Measurements from ENCODE around the gene RUSC1.

Gene RUSC1

GRCh38 chr1:155308493-155309422 is 11.9 kb upstream of the RUSC1 start, which contains the start of gene FDPS:
Gene FDPS, plus strand, starts transcription at chr1:155308866. Its CDS starts 924 bp downstream, at chr1:155309790.
- DNase-seq, result peak; percentile 90
- H3K27me3 Mint-ChIP-seq (ENCODE audit: low read depth, poor library complexity), result peaks cover 6% of the 10 kb centered on the region

GRCh38 chr1:155309423-155310021 is 11.2 kb upstream of the RUSC1 start:
- no peak for TF ChIP-seq CTCF (IDR thresholded peaks at IDR 0.05)
- DNase-seq, result no peak
- Mint-ChIP-seq H3K27ac (peak overlapping the region; percentile 99), H3K9me3 (no peaks in the 10 kb centered on the region), H3K4me3 (peak overlapping the region; percentile 98), H3K27me3 (ENCODE audit: low read depth, poor library complexity) (peaks cover 6% of the 10 kb centered on the region), H3K36me3 (ENCODE audit: low read depth) (peaks cover 36% of the 10 kb centered on the region), H3K4me1 (peaks cover 45% of the 10 kb centered on the region)

More at GRCh38 chr1:155308493-155309422, 11.9 kb upstream of the RUSC1 start, which contains the start of gene FDPS:
- no peak for TF ChIP-seq CTCF (IDR thresholded peaks at IDR 0.05)
- H3K4me3 Mint-ChIP-seq, result peak within 1 kb of the TSS; percentile 98
- H3K36me3 Mint-ChIP-seq (ENCODE audit: low read depth), result peaks cover 36% of the 10 kb centered on the region
- H3K27ac Mint-ChIP-seq, result peak within 1 kb of the TSS; percentile 99
- no peaks in the 10 kb centered on the region for H3K9me3 Mint-ChIP-seq
- peaks cover 45% of the 10 kb centered on the region for H3K4me1 Mint-ChIP-seq

- Mint-ChIP-seq H3K4me3 (no peak overlapping the region), H3K4me1 (peaks cover 35% of the 10 kb centered on the region), H3K27me3 (ENCODE audit: low read depth, poor library complexity) (peaks cover 4% of the 10 kb centered on the region), H3K27ac (peak overlapping the region; percentile 18), H3K36me3 (ENCODE audit: low read depth) (peaks cover 43% of the 10 kb centered on the region), H3K9me3 (no peaks in the 10 kb centered on the region)
- TF ChIP-seq CTCF (IDR thresholded peaks at IDR 0.05), result no peak
- DNase-seq, result no peak
Observed at GRCh38 chr1:155313261-155313660, 7.4 kb upstream of the RUSC1 start.

GRCh38 chr1:155316922-155317321 is 3.8 kb upstream of the RUSC1 start:
- no peak overlapping the region for H3K4me3 Mint-ChIP-seq
- H3K36me3 Mint-ChIP-seq (ENCODE audit: low read depth), result peaks cover 38% of the 10 kb centered on the region
- H3K9me3 Mint-ChIP-seq, result no peaks in the 10 kb centered on the region
- no peak for DNase-seq
- H3K27ac Mint-ChIP-seq, result peak overlapping the region; percentile 66
- TF ChIP-seq CTCF (IDR thresholded peaks at IDR 0.05), result no peak
- H3K27me3 Mint-ChIP-seq (ENCODE audit: low read depth, poor library complexity), result peaks cover 8% of the 10 kb centered on the region
- H3K4me1 Mint-ChIP-seq, result peaks cover 37% of the 10 kb centered on the region

GRCh38 chr1:155318082-155318481 is 2.6 kb upstream of the RUSC1 start:
- Mint-ChIP-seq H3K27me3 (ENCODE audit: low read depth, poor library complexity) (peaks cover 11% of the 10 kb centered on the region), H3K9me3 (no peaks in the 10 kb centered on the region), H3K4me3 (no peak overlapping the region), H3K27ac (no peak overlapping the region), H3K36me3 (ENCODE audit: low read depth) (peaks cover 28% of the 10 kb centered on the region), H3K4me1 (peaks cover 39% of the 10 kb centered on the region)
- no peak for DNase-seq
- TF ChIP-seq CTCF (IDR thresholded peaks at IDR 0.05), result no peak
